C4-2B (cell line): ENCODE measurements around the gene CELSR1.

Experiments used
- ZFX ChIP-seq: fragments of 450-650 bp; IDR thresholded peaks from 2 replicates; pipeline ENCODE4 v1.6.1; 2017
- TF ChIP-seq, protein P1 (sequence below): fragments of 450-650 bp; conservative IDR thresholded peaks from 2 replicates; pipeline ENCODE4 v1.5.1; 2017; ENCODE audit warnings: mild to moderate bottlenecking

DNA sequence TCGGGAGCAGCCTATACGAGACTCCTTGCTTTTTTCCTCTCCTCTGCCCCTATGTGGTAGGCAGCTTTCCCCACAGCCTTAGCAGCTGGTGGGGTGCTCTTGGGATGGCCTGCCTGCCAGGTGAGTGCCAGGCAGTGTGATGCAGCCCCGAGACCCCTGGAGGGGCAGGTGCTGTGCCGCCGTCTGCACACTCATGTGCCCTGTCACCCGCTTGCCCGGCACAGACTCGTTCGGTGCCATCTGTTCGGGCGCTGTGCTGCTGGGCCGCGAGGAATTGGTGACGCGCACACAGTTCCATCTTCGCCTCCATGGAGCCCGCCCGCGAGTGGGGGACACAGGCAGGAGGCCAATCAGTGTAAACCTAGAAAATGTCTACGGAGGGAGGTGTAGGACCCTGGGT, 186.8 kb downstream of the CELSR1 start:
- TF ChIP-seq, protein P1, sequence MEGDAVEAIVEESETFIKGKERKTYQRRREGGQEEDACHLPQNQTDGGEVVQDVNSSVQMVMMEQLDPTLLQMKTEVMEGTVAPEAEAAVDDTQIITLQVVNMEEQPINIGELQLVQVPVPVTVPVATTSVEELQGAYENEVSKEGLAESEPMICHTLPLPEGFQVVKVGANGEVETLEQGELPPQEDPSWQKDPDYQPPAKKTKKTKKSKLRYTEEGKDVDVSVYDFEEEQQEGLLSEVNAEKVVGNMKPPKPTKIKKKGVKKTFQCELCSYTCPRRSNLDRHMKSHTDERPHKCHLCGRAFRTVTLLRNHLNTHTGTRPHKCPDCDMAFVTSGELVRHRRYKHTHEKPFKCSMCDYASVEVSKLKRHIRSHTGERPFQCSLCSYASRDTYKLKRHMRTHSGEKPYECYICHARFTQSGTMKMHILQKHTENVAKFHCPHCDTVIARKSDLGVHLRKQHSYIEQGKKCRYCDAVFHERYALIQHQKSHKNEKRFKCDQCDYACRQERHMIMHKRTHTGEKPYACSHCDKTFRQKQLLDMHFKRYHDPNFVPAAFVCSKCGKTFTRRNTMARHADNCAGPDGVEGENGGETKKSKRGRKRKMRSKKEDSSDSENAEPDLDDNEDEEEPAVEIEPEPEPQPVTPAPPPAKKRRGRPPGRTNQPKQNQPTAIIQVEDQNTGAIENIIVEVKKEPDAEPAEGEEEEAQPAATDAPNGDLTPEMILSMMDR = no peak
- no peak for TF ChIP-seq ZFX
